PC-9 (cell line): ENCODE data around the gene HTR2B. TPM values are rescaled to one million over a fixed set of nuclear protein-coding genes. Genes with fewer than 3 reads are reported as not detected.

Source experiments
- BruUV-seq: library from RNA; stranded (reverse); fragments of 400-500 nt; replicated peaks from 2 replicates; lab custom pipeline; 2021; lab: Mats Ljungman, UMichigan
- CTCF ChIA-PET: fragments of 300-600 bp; sonication (Branson Sonifier 250); formaldehyde crosslinking; loops from one replicate; lab custom pipeline; 2022; ENCODE audit warnings: antibody characterized with exemption; lab: Charles Lee
- POLR2A ChIA-PET: fragments of 300-600 bp; sonication (Branson Sonifier 250); formaldehyde crosslinking; loops from one replicate; lab custom pipeline; 2022; ENCODE audit warnings: antibody characterized with exemption; ENCODE audit not compliant: unreplicated experiment; lab: Charles Lee
- DNase-seq, 2 experiments: peaks; one replicate each; pipeline versions ENCODE4 v3.0.0 to v3.0.0-alpha.2; 2015 to 2022; ENCODE audit warnings: mixed read lengths in 1 of 2
- H2AFZ ChIP-seq: fragments of 200-600 bp; sonication (generic); 2 replicates; pipeline ENCODE4 v1.8.1; 2017; ENCODE audit warnings: antibody characterized with exemption
- H3F3A ChIP-seq: fragments of 200-600 bp; sonication (generic); 2 replicates; pipeline ENCODE4 v1.8.1; 2017; ENCODE audit warnings: antibody characterized with exemption, mild to moderate bottlenecking, low read depth; ENCODE audit not compliant: insufficient read depth
- H3K27ac ChIP-seq: fragments of 200-600 bp; sonication (generic); 2 replicates; pipeline ENCODE4 v1.6.1; 2016; ENCODE audit warnings: mixed run types
- H3K27me3 ChIP-seq: fragments of 200-600 bp; sonication (generic); 2 replicates; pipeline ENCODE4 v1.6.1; 2016; ENCODE audit warnings: low read depth, mixed run types; ENCODE audit not compliant: insufficient read depth
- H3K36me3 ChIP-seq: fragments of 200-600 bp; sonication (generic); 2 replicates; pipeline ENCODE4 v1.6.1; 2016; ENCODE audit warnings: low read depth, mixed run types
- H3K4me1 ChIP-seq: fragments of 200-600 bp; sonication (generic); replicated peaks from 2 replicates; pipeline ENCODE4 v1.6.1; 2016; ENCODE audit warnings: mixed run types; ENCODE audit not compliant: insufficient read depth
- H3K4me2 ChIP-seq: fragments of 200-600 bp; sonication (generic); 2 replicates; pipeline ENCODE4 v1.6.1; 2017; ENCODE audit warnings: mixed run types
- H3K4me3 ChIP-seq: fragments of 200-600 bp; sonication (generic); 2 replicates; pipeline ENCODE4 v1.6.1; 2016; ENCODE audit warnings: mixed run types
- H3K79me2 ChIP-seq: fragments of 200-600 bp; sonication (generic); 2 replicates; pipeline ENCODE4 v1.6.1; 2017; ENCODE audit warnings: low read depth, mixed run types
- H3K9me2 ChIP-seq: fragments of 200-600 bp; sonication (generic); 2 replicates; pipeline ENCODE4 v1.8.1; 2017; ENCODE audit warnings: mild to moderate bottlenecking; ENCODE audit not compliant: insufficient read depth
- H3K9me3 ChIP-seq: fragments of 200-600 bp; sonication (generic); 2 replicates; pipeline ENCODE4 v1.8.1; 2016; ENCODE audit warnings: low read depth; ENCODE audit not compliant: insufficient read depth
- H4K20me1 ChIP-seq: fragments of 200-600 bp; sonication (generic); 2 replicates; pipeline ENCODE4 v1.8.1; 2017; ENCODE audit not compliant: insufficient read depth
- EZH2 ChIP-seq: fragments of 200-600 bp; sonication (generic); IDR thresholded peaks from 2 replicates; pipeline ENCODE4 v1.8.0; 2017; ENCODE audit warnings: antibody characterized with exemption, low read depth
- intact Hi-C: fragments of 100-400 bp; cut with micrococcal nuclease; formaldehyde crosslinking; loops from one replicate; pipeline ENCODE4 v1.10.0; 2022; ENCODE audit not compliant: unreplicated experiment
- total RNA-seq: library from RNA; stranded (reverse); gene quantifications from 2 replicates; pipeline ENCODE4 v1.2.3, GENCODE V29; 2021
- TF ChIP-seq, protein P1 (sequence below): fragments of 200-600 bp; sonication (generic); conservative IDR thresholded peaks from 2 replicates; pipeline ENCODE4 v1.6.1; 2017; ENCODE audit warnings: mixed run types, antibody characterized with exemption, mild to moderate bottlenecking, moderate library complexity

The HTR2B gene
- total RNA-seq, 1 experiment from 2014 or later, result not detected

DNA sequence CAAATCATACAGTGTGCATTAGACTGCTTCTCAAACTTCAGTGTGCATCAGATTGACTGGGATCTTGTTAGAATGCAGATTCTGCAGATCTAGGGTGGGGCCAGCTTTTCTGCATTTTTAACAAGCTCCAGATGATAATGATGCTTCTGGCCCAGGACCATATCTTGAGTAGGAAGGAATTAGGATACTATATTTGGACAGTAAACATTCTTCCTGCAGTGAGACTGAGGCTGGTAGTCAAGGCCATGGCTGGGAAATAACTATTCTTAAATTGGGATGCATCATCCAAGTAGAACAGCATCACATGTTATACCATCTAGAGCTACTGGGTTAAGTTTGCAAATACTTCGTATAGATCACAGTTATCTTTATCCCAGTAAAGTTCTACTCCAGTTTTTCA is 45.2 kb upstream of the HTR2B start:
- Histone ChIP-seq H3F3A (peaks cover 20% of the 10 kb centered on the region; the same call in 1 of the 2 replicates), H3K27me3 (no peaks in the 10 kb centered on the region), H2AFZ (no peak overlapping the region), H3K27ac (no peak overlapping the region), H3K36me3 (peaks cover 39% of the 10 kb centered on the region), H4K20me1 (no peaks in the 10 kb centered on the region), H3K4me3 (no peak overlapping the region), H3K4me1 (no peaks in the 10 kb centered on the region), H3K79me2 (no peaks in the 10 kb centered on the region), H3K4me2 (no peak overlapping the region), H3K9me3 (no peaks in the 10 kb centered on the region), H3K9me2 (no peaks in the 10 kb centered on the region)
- BruUV-seq, result no TSS peak
- intact Hi-C loops, result no loop called here
- TF ChIP-seq, protein P1, sequence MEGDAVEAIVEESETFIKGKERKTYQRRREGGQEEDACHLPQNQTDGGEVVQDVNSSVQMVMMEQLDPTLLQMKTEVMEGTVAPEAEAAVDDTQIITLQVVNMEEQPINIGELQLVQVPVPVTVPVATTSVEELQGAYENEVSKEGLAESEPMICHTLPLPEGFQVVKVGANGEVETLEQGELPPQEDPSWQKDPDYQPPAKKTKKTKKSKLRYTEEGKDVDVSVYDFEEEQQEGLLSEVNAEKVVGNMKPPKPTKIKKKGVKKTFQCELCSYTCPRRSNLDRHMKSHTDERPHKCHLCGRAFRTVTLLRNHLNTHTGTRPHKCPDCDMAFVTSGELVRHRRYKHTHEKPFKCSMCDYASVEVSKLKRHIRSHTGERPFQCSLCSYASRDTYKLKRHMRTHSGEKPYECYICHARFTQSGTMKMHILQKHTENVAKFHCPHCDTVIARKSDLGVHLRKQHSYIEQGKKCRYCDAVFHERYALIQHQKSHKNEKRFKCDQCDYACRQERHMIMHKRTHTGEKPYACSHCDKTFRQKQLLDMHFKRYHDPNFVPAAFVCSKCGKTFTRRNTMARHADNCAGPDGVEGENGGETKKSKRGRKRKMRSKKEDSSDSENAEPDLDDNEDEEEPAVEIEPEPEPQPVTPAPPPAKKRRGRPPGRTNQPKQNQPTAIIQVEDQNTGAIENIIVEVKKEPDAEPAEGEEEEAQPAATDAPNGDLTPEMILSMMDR, result no peak
- TF ChIP-seq EZH2, result no peak
- ChIA-PET CTCF (no interaction called here), POLR2A (no interaction called here)
- DNase-seq, result no peak

DNA sequence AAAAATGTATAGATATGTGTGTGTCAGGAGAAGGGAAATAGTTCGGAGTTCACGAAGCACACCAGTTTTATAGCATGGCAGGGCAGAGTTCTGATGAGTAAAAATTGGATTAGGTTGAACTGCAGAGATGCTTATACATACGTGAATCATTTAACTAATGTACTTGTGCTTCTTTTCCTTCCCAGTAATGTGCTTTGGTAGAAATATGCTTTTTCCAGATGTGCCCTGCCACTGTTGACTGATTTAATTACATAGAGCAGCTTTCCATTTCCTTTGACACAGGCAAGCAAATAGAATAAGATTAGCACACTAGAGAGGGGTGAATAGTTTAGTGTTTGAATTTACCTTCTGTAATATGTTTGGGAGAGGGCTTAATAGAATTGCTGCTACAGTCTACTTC is 44.6 kb upstream of the HTR2B start:
- no peaks in the 10 kb centered on the region for H3K4me1 ChIP-seq
- no peaks in the 10 kb centered on the region for H3K9me2 ChIP-seq
- H2AFZ ChIP-seq, result no peak overlapping the region
- H3K9me3 ChIP-seq, result no peaks in the 10 kb centered on the region
- peaks cover 42% of the 10 kb centered on the region for H3K36me3 ChIP-seq
- no TSS peak for BruUV-seq
- H3K4me3 ChIP-seq, result no peak overlapping the region
- intact Hi-C loops, result no loop called here
- peaks cover 15% of the 10 kb centered on the region; the same call in 1 of the 2 replicates for H3F3A ChIP-seq
- H3K27ac ChIP-seq, result no peak overlapping the region
- H3K79me2 ChIP-seq, result no peaks in the 10 kb centered on the region
- CTCF ChIA-PET, result no interaction called here
- no peak for DNase-seq
- no peaks in the 10 kb centered on the region for H3K27me3 ChIP-seq
- no peak overlapping the region for H3K4me2 ChIP-seq
- POLR2A ChIA-PET, result no interaction called here
- H4K20me1 ChIP-seq, result no peaks in the 10 kb centered on the region
- TF ChIP-seq, protein P1, result no peak
- TF ChIP-seq EZH2, result no peak

DNA sequence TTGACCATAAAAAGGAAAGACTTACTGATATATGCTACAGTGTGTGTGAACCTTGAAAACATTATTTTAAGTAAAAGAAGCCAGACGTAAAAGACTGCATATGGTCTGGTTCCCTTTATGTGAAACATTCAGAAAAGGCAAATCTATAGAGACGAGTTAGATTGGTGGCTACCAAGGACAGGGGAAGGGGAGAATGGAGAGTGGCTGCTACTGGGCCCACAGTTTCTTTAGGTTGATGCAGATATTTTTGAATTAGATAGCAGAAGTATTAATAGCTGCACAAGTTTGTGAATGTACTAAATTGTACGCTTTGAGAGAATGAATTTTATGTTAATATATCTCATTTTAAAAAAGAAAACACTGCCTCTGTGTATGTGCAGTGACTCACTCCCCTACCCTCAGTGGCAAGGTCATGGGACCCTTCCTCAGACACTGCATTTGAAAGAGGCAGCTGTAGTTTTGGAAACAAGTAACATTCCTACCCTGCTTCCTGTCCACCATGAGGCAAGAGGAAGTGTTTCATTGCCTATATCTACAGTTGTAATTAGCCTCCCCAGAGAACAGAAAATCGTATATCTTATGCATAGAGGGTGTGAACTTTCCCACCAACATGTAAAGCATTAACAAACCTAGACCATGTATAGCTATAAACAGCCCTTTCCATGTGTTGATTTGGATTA is 43.8 kb upstream of the HTR2B start:
- Histone ChIP-seq H3K4me1 (no peaks in the 10 kb centered on the region), H3K79me2 (no peaks in the 10 kb centered on the region), H3K27ac (no peak overlapping the region), H3K4me2 (no peak overlapping the region), H3K27me3 (no peaks in the 10 kb centered on the region), H3K4me3 (no peak overlapping the region), H3K9me2 (no peaks in the 10 kb centered on the region), H3K9me3 (no peaks in the 10 kb centered on the region), H3F3A (peaks cover 11% of the 10 kb centered on the region; the same call in 1 of the 2 replicates), H3K36me3 (peaks cover 44% of the 10 kb centered on the region), H2AFZ (no peak overlapping the region), H4K20me1 (no peaks in the 10 kb centered on the region)
- BruUV-seq, result no TSS peak
- no peak for TF ChIP-seq EZH2
- TF ChIP-seq, protein P1, result no peak
- intact Hi-C loops, result no loop called here
- DNase-seq, result no peak
- ChIA-PET CTCF (no interaction called here), POLR2A (no interaction called here)
